ENCODE data around the gene ANAPC7.
A peak's percentile ranks its signal among the peaks of the same experiment; 100 is the strongest.
"Not testable (repeated sequence)": the region's sequence is repeated elsewhere in the genome, so short reads cannot be mapped to it uniquely, and the experiment has no call there.

ANAPC7 gene

GRCh38 chr12:110403146-110403975 lies at the start of gene ANAPC7:
Gene ANAPC7, minus strand, starts transcription at chr12:110403708. Its CDS starts 81 bp downstream, at chr12:110403627.
- peak; percentile 86 for DNase-seq

GRCh38 chr12:110451263-110451662 lies 47.8 kb upstream of the ANAPC7 start:
- no peak for DNase-seq

GRCh38 chr12:110449799-110450497 lies 46.4 kb upstream of the ANAPC7 start, which contains the start of gene ARPC3:
Gene ARPC3, minus strand, starts transcription at chr12:110450337. Its CDS starts 77 bp downstream, at chr12:110450260.
- peak; percentile 94 for DNase-seq

GRCh38 chr12:110444455-110444854 lies 40.9 kb upstream of the ANAPC7 start:
- no peak for DNase-seq

GRCh38 chr12:110436231-110436630 lies 32.7 kb upstream of the ANAPC7 start:
- DNase-seq = no peak

- DNase-seq = no peak
Measured at GRCh38 chr12:110431957-110432587, 28.6 kb upstream of the ANAPC7 start.

GRCh38 chr12:110429676-110430075 lies 26.2 kb upstream of the ANAPC7 start:
- DNase-seq = not testable (repeated sequence)

- no peak for DNase-seq
Measured at GRCh38 chr12:110426406-110426805, 22.9 kb upstream of the ANAPC7 start.

- DNase-seq = no peak
Measured at GRCh38 chr12:110424237-110424636, 20.7 kb upstream of the ANAPC7 start.

- no peak for DNase-seq
Measured at GRCh38 chr12:110421701-110422100, 18.2 kb upstream of the ANAPC7 start.

- no peak for DNase-seq
Measured at GRCh38 chr12:110421159-110421661, 17.7 kb upstream of the ANAPC7 start.

- DNase-seq = not testable (repeated sequence)
Measured at GRCh38 chr12:110420644-110421043, 17.1 kb upstream of the ANAPC7 start.

- not testable (repeated sequence) for DNase-seq
Measured at GRCh38 chr12:110417113-110417512, 13.6 kb upstream of the ANAPC7 start.

- not testable (repeated sequence) for DNase-seq
Measured at GRCh38 chr12:110410086-110410485, 6.6 kb upstream of the ANAPC7 start.

- DNase-seq = not testable (repeated sequence)
Measured at GRCh38 chr12:110405126-110405662, 1.7 kb upstream of the ANAPC7 start.

GRCh38 chr12:110403976-110404682 lies 621 bp upstream of the ANAPC7 start:
- peak; percentile 79 for DNase-seq

- DNase-seq = no peak
Measured at GRCh38 chr12:110382683-110383082, 20.8 kb downstream of the ANAPC7 start.

GRCh38 chr12:110379631-110380030 lies 23.9 kb downstream of the ANAPC7 start:
- no peak for DNase-seq

- DNase-seq = no peak
Measured at GRCh38 chr12:110379197-110379596, 24.3 kb downstream of the ANAPC7 start.

GRCh38 chr12:110378131-110378790 lies 25.2 kb downstream of the ANAPC7 start:
- not testable (repeated sequence) for DNase-seq

GRCh38 chr12:110373962-110374611 lies 29.4 kb downstream of the ANAPC7 start:
- no peak for DNase-seq

Data from activated CD4-positive, CD25-positive, alpha-beta regulatory T cell treated with anti-CD3 and anti-CD28 coated beads, Interleukin-2, amount 50 U/mL, for 72 hours (primary cell).